Upper lobe of left lung (tissue), 4 donors: Measurements from ENCODE around the gene ITK.

Source experiments
- CTCF ChIP-seq, 6 experiments: fragments of 450-650 bp in 4 of 6; fragments of 200-600 bp in 2 of 6; sonication (generic) in 2 of 6; IDR thresholded peaks; one replicate each; pipeline ENCODE4 v1.5.1; 2016 to 2019; ENCODE audit warnings: antibody characterized with exemption in 6 of 6
- EP300 ChIP-seq, 4 donors: sonication (generic); formaldehyde crosslinking; IDR thresholded peaks; one replicate each; pipeline ENCODE4 v1.5.1; 2017; ENCODE audit warnings: antibody characterized with exemption in 4 of 4, control low read depth in 2 of 4
- POLR2A ChIP-seq, 4 donors: fragments of 450-650 bp; IDR thresholded peaks; one replicate each; pipeline ENCODE4 v1.5.1; 2016 to 2017; ENCODE audit warnings: antibody characterized with exemption in 4 of 4, mild to moderate bottlenecking in 2 of 4
- POLR2AphosphoS5 ChIP-seq, 2 donors: sonication (generic); formaldehyde crosslinking; IDR thresholded peaks; one replicate each; pipeline ENCODE4 v1.5.1; 2017; ENCODE audit warnings: antibody characterized with exemption in 2 of 2

DNA sequence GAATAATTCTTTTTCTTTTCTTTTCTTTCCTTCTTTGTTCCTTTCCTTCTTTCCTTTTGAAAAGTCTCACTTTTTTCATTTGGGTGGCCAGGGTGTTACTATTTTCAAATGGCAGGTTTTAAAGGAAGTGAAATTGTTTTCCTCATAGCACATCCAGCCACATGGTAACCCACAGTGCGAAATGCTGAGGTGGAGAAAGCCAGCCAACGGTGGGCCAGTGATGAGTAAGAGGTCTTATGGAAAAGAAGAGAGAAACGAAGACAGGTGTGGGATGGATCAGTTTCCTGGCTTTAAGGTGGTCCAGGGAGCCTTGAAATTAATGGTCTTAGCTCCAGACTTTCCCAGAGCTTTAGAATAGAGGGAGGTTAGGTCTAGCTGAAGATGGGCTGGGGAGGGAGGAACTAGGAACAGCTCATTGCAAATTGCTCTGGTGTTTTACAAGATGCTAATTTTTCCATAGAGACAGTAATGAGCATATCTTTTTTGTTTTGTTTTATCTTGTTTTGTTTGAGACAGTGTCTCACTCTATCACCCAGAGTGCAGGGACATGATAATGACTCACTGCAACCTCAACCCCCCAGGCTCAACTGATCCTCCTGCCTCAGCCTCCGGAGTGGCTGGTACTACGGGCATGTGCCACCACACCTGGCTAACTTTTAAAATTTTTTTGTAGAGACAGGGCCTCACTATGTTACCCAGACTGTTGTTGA is 17.8 kb downstream of the ITK start:
- TF ChIP-seq CTCF (IDR thresholded peaks at IDR 0.05): no peak
- TF ChIP-seq POLR2A (IDR thresholded peaks at IDR 0.05): no peak
- no peak for TF ChIP-seq POLR2AphosphoS5 (IDR thresholded peaks at IDR 0.05)
- no peak for TF ChIP-seq EP300 (IDR thresholded peaks at IDR 0.05)
